NCI-H1417 treated with DMSO at 0.1 percent for 48 hours (cell line): ENCODE results near the gene MAPK4.
"Not testable (repeated sequence)": the region's sequence is repeated elsewhere in the genome, so short reads cannot be mapped to it uniquely, and the experiment has no call there.

Experiments used
- DNase-seq: peaks from one replicate; lab custom pipeline; 2025; lab: John Stamatoyannopoulos, UW

MAPK4 gene

DNA sequence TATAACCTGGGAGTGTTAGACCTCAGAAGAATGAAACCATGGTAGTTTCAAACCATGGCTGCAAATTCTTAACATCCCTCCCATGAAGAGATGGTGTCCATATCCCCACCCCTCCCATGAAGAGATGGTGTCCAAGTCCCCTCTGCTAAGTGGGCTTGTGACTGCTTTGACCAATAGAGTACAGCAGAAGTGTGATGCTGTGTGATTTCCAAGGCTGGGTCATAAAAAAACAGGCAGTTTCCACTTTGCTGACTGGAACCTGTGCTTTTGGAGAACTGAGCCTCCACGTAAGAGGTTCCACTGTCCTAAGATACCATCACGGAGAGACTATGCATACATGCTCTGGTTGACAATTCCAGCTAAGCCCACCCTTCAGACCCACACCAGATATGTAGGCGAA is 194.4 kb downstream of the MAPK4 start:
- no peak for DNase-seq

DNA sequence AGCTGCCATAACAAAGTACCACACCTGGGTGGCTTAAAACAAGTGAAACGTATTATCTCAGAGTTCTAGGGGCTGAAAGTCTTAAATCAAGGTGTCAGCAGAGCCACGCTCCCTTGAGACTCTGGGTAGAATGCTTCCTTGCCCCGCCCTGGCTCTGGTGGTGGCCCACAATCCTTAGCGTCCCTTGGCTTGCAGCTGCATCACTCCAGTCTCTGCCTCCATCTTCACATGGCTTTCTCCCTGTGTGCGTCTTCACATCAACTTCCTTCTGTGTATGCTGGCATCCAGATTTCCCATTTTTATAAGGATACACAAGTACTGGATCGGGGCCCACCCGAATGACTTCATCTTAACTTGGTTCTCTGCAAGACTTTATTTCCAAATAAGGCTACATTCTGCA is 197.5 kb downstream of the MAPK4 start:
- no peak for DNase-seq

DNA sequence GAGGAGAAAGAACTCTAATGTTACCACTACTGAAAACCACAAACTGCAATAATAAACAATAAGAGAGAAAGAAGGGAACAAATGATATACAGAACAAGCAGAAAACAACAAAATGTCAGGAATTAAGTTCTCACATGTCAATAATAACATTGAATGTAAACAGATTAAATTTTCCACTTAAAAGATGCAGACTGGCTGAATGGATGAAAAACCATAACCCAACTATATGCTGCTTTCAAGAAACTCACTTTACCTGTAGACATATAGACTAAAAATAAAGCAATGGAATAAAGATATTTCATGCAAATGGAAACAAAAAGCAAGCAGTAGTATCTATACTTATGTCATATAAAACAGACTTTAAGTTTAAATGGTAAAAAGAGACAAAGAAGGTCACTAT is 209.6 kb downstream of the MAPK4 start:
- DNase-seq = no peak

DNA sequence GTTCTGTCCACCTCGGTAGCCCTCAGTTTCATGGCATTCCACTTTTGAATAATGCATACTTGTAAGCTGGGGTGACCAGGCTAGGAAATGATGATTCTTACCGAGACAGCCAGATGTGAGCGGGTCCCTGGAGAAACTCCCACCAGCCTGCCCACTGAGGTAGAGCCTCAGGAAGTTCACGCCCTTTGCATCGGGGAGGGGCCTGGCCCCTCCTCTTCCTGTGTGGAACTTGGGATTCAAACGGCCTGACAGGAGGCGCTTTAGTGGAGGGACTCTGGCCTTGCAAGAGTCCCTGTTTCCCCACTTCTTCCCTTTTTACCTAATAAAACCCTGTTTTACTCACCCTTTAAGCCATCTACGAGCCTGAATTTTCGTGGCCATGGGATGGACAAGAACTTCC is 215.3 kb downstream of the MAPK4 start:
- DNase-seq = no peak

DNA sequence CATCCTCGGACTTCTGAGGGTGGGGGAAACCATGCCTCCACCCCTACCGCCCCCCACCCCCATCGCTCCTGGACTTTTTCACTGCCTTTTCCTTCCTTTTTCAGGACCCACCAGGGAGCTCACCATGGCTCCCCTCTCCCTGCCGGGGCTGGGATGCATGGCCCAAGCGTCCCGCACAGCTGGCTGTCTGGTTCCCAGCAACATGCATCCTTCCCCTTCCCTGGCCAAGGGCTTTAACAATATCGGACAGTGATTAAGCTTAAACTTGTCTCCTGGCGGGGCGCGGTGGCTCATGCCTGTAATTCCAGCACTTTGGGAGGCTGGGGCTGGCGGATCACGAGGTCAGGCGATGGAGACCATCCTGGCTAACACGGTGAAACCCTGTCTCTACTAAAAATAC is 215.8 kb downstream of the MAPK4 start:
- DNase-seq = no peak

DNA sequence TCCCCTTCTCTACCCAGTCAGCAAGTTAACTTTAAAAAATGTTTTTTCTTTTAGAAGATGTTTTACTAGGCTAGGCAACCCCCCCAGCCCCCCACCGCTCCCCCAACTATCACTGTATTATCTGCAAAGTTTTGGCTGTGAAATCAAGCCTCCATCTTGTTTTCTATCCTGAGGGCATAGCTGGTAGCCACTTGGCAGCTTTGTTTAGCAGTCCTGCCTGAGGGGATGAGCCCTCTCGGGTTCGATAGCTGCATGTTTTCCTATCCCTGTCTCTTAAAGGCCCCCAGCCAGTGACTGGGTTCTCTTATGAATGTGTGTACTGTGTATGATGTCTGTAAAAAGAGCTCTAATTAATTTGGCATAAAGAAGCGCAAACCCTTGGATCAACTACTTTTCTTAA is 216.5 kb downstream of the MAPK4 start:
- no peak for DNase-seq

DNA sequence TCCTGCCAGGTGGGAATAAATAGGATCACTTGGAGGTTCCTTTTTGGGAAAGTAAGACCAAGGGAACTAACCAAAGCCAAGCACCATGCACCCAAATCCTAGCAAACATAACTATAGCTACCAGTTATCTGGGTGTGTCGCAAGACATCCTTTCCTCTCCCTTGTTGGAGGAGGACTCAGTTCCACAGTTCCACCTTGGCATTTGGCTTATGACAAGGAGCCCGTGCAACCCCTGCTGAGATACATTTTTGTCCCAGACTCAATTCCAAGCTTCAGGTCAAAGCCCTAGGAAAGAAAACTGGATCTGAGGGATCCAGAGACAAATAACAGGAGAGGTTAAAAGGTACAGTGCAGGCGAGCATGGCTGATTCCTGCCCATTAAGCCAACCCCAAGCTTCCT is 219.1 kb downstream of the MAPK4 start:
- DNase-seq = not testable (repeated sequence)
